GM12878 (cell line): ENCODE measurements around the gene U2AF2. TPM values are rescaled to one million over a fixed set of nuclear protein-coding genes. Genes with fewer than 3 reads are reported as not detected.
A peak's percentile ranks its signal among the peaks of the same experiment; 100 is the strongest.

Experiments
- ATAC-seq: fragments of 200-7000 bp; cut with Tn5 transposase; 3 replicates; pipeline ENCODE4 v1.9.1; 2020; ENCODE audit warnings: mild to moderate bottlenecking, moderate library complexity
- BruUV-seq: library from RNA; stranded (reverse); fragments of 400-500 nt; replicated peaks from 2 replicates; lab custom pipeline; 2021; lab: Mats Ljungman, UMichigan
- CTCF ChIA-PET: fragments of 300-600 bp; sonication (Branson Sonifier 250); formaldehyde crosslinking; extraction: SDS; loops from one replicate; lab custom pipeline; 2021; ENCODE audit warnings: inconsistent platforms; lab: Yijun Ruan, JAX
- POLR2A ChIA-PET: fragments of 350-600 bp; formaldehyde crosslinking; extraction: SDS; loops from one replicate; lab custom pipeline; 2021; ENCODE audit warnings: inconsistent platforms; lab: Charles Lee
- RAD21 ChIA-PET: fragments of 300-600 bp; sonication (Branson Sonifier 250); formaldehyde crosslinking; loops from one replicate; lab custom pipeline; 2023; ENCODE audit warnings: antibody characterized with exemption; ENCODE audit not compliant: unreplicated experiment; lab: Charles Lee
- SMC1A ChIA-PET: fragments of 300-600 bp; sonication (Branson Sonifier 250); formaldehyde crosslinking; loops from one replicate; lab custom pipeline; 2023; ENCODE audit not compliant: unreplicated experiment, uncharacterized antibody; lab: Charles Lee
- DNase-seq: peaks from one replicate; pipeline ENCODE4 v3.0.0-alpha.2; 2011; ENCODE audit warnings: low read depth, low spot score
- FAIRE-seq: peaks from 3 replicates; lab custom pipeline; 2011; peaks lifted over from hg19 to GRCh38; lab: Jason Lieb, UNC
- H2AFZ ChIP-seq: 2 replicates; pipeline ENCODE4 v1.6.0; 2011; ENCODE audit warnings: low read depth, low read length, control low read depth; ENCODE audit not compliant: control insufficient read depth
- H3K27ac ChIP-seq: 2 replicates; pipeline ENCODE4 v1.5.1; 2011; ENCODE audit warnings: control low read depth; ENCODE audit not compliant: control insufficient read depth, insufficient read depth
- H3K27me3 ChIP-seq, 2 experiments: replicated peaks in 1 of 2; 2 replicates each; pipeline versions ENCODE4 v1.6.0 to v1.6.1; 2011; ENCODE audit warnings: low read length in 1 of 2; ENCODE audit not compliant: control insufficient read depth in 2 of 2, insufficient read depth in 2 of 2
- H3K36me3 ChIP-seq, 2 experiments: 2 replicates each; pipeline ENCODE4 v1.5.1; 2011; ENCODE audit warnings: low read length in 1 of 2; ENCODE audit not compliant: control insufficient read depth in 2 of 2, insufficient read depth in 2 of 2
- H3K4me1 ChIP-seq: 2 replicates; pipeline ENCODE4 v1.6.1; 2011; ENCODE audit warnings: mild to moderate bottlenecking, low read length, moderate library complexity, mixed read lengths; ENCODE audit not compliant: control insufficient read depth, insufficient read depth
- H3K4me2 ChIP-seq: 2 replicates; pipeline ENCODE4 v1.6.0; 2011; ENCODE audit warnings: control low read depth; ENCODE audit not compliant: control insufficient read depth, insufficient read depth
- H3K4me3 ChIP-seq: fragments of 200-600 bp; sonication (generic); 2 replicates; pipeline ENCODE4 v1.5.1; 2016
- H3K79me2 ChIP-seq: 2 replicates; pipeline ENCODE4 v1.6.0; 2011; ENCODE audit warnings: low read length; ENCODE audit not compliant: control insufficient read depth, insufficient read depth
- H3K9ac ChIP-seq: 2 replicates; pipeline ENCODE4 v1.8.0; 2011; ENCODE audit warnings: low read length, control low read depth, mixed read lengths; ENCODE audit not compliant: control insufficient read depth, insufficient read depth
- H3K9me3 ChIP-seq: replicated peaks from 3 replicates; pipeline ENCODE4 v1.5.1; 2011; ENCODE audit warnings: mild to moderate bottlenecking, low read length; ENCODE audit not compliant: control insufficient read depth, insufficient read depth
- H4K20me1 ChIP-seq: 2 replicates; pipeline ENCODE4 v1.6.0; 2011; ENCODE audit not compliant: control insufficient read depth, insufficient read depth
- BHLHE40 ChIP-seq, 2 experiments: fragments of 450-650 bp in 1 of 2; IDR thresholded peaks; 2 replicates each; pipeline ENCODE4 v1.6.1; 2011 to 2017; ENCODE audit warnings: low read depth in 2 of 2, borderline replicate concordance in 1 of 2, improper control_type of control experiment in 1 of 2, low read length in 1 of 2, mild to moderate bottlenecking in 1 of 2
- CHD1 ChIP-seq: IDR thresholded peaks from 2 replicates; pipeline ENCODE4 v1.6.1; 2012; ENCODE audit warnings: low read depth, low read length, improper control_type of control experiment
- MTA3 ChIP-seq: IDR thresholded peaks from 2 replicates; pipeline ENCODE4 v1.6.1; 2012; ENCODE audit warnings: low read length, inconsistent platforms, borderline replicate concordance
- POLR2A ChIP-seq: IDR thresholded peaks from 2 replicates; pipeline ENCODE4 v1.6.1; 2011; ENCODE audit warnings: low read depth, mild to moderate bottlenecking, low read length
- POLR2AphosphoS5 ChIP-seq: IDR thresholded peaks from 2 replicates; pipeline ENCODE4 v1.6.1; 2011; ENCODE audit warnings: mild to moderate bottlenecking, low read length, inconsistent platforms
- ZNF384 ChIP-seq: IDR thresholded peaks from 2 replicates; pipeline ENCODE4 v1.6.1; 2012; ENCODE audit warnings: low read depth, mild to moderate bottlenecking, low read length, improper control_type of control experiment, borderline replicate concordance
- WGBS: methylation state at CpG from one replicate; pipeline ENCODE4 v1.1.6; 2016; ENCODE audit warnings: low lambda C conversion rate; ENCODE audit not compliant: insufficient replicate concordance, insufficient coverage; ENCODE audit errors: missing lambda C conversion rate; 5-methylcytosine and 5-hydroxymethylcytosine counted together
- in situ Hi-C: fragments of 300-500 bp; cut with MboI; formaldehyde crosslinking; loops from 9 replicates; pipeline ENCODE4 v1.14.3; 2018; ENCODE audit warnings: mixed read lengths
- intact Hi-C: fragments of 100-400 bp; cut with micrococcal nuclease; formaldehyde crosslinking; loops from one replicate; pipeline ENCODE4 v1.14.2; 2022; ENCODE audit not compliant: unreplicated experiment
- polyA plus RNA-seq, 11 experiments: library from polyadenylated mRNA; depleted of rRNA in 4 of 11; unstranded in 6 of 11; stranded (reverse) in 5 of 11; fragments of >200 nt; fragmentation: Nextera tagmentation in 4 of 11; fragmentation: Illumina TruSeq in 1 of 11; extraction: Ambion mirVana in 4 of 11; extraction: Trizol in 1 of 11; gene quantifications; 1 replicate in 1 of 11; 2 replicates in 10 of 11; pipeline versions ENCODE4 v1.2.1 to v1.2.3, GENCODE V29; 2011 to 2016; ENCODE audit warnings: inconsistent platforms in 2 of 11, missing spikeins in 2 of 11, low read depth in 1 of 11
- total RNA-seq, 4 experiments: library from RNA; depleted of rRNA in 3 of 4; stranded (reverse); fragments of >200 nt in 3 of 4; fragmentation: Illumina TruSeq in 1 of 4; extraction: Trizol in 1 of 4; gene quantifications; 2 replicates each; pipeline versions ENCODE4 v1.2.1 to v1.2.3, GENCODE V29; 2013 to 2021

U2AF2 gene
- total and polyA plus RNA-seq, 10 of the 15 experiments (the other 5 are each of a cell fraction or from before 2014, with no cell fraction given), result 3.0 to 338 (median 130) TPM

DNA sequence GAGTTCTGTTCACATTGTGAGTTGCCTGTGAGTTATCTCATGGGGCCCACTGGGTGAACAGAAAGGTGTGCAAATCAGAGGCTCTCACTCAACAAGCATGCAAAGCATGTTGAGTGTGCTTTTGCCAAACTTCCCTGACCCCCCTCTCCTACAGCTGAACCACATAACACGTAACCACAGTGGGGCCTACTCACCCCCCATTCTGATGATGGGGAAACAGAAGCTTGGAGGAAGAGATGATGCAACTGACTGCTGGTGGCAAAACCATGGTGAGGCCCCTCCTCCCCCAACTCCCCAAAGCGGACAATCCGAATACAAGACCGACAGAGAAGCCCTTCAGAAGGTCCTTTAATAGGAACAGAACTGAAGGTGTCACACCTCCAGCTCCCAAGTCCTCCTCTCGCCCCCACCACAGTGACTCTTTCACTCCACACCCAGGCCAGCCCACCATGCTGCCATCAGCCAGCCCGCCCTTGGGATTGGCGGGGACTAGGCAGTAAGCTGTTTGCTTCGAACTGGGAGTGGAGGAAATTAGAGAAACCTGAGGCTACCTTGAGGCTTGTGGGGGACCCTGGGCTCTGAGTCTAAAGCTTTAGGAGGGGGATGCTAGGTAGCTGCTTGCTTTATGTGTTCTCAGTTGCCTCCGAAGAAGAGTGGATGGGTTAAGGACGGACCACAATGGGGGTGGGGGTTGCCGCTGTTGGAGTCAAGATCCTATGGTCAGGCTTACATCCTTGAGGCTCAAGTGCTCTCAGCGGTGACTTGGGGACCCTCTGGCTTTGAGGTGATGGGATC is 34.2 kb upstream of the U2AF2 start:
- Histone ChIP-seq H4K20me1 (no peaks in the 10 kb centered on the region), H2AFZ (no peak overlapping the region), H3K4me1 (0 out of 2 replicates have a peak, but pooled peaks cover 3% of the 10 kb centered on the region), H3K9ac (no peak overlapping the region), H3K4me3 (no peak overlapping the region), H3K27me3 (no peaks in the 10 kb centered on the region), H3K9me3 (no peaks in the 10 kb centered on the region; the same call in 1 of the 3 replicates), H3K79me2 (no peaks in the 10 kb centered on the region), H3K36me3 (peaks cover 3 to 5% of the 10 kb centered on the region in 2 experiments; a peak in 3 of 4 replicates), H3K4me2 (no peak overlapping the region), H3K27ac (no peak overlapping the region)
- 93% methylated on average over 11 of the region's 12 CpGs for WGBS
- no TSS peak for BruUV-seq
- intact Hi-C loops, result no loop called here
- no peak for DNase-seq
- no peak for FAIRE-seq
- no peak for TF ChIP-seq ZNF384
- peak; percentile 37; the same call in 1 of the 2 replicates for TF ChIP-seq POLR2A
- ChIA-PET POLR2A (no interaction called here), CTCF (interaction anchor here (1.1 to 2.2 kb wide), 2 partner anchors 11 to 15 kb away, joined by 6 to 7 read pairs; partner anchors contain the start of gene ZNF865), RAD21 (interaction anchor here (1.0 kb wide), 1 partner anchor 15 kb away, joined by 3 read pairs; the partner anchor contains the start of gene ZNF865), SMC1A (interaction anchor here (1.4 kb wide), 1 partner anchor 14 kb away, joined by 5 read pairs; no protein-coding TSS in a partner anchor)
- no peak for ATAC-seq
- in situ Hi-C loops, result no loop called here

DNA sequence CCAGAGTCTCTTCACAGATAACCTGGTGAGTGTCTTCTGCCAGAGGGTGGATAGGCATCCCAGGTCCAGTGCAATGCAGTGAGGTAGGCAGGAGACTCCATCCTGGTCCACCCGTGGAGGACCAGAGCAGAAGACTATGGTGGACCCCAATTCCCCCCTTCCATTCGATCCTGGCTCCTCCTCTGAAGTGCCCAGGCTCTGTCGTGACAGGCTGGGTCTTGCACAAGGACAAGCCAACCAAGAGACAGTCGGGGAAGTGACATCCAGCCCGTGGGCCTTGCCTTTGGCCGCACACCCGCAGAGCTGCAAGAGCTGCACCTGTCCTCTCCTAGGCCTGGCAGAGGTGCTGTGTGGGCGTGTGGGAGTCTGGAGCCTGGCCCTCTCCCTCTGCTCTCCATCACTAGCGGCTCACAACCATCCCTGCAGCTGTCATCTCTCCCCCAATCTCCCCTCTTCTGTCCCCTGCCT is 33.6 kb upstream of the U2AF2 start:
- peaks cover 7% of the 10 kb centered on the region; the same call in 1 of the 2 replicates for H3K4me1 ChIP-seq
- H3K4me3 ChIP-seq, result no peak overlapping the region
- ChIA-PET SMC1A (interaction anchor here (1.4 kb wide), 1 partner anchor 15 kb away, joined by 5 read pairs; no protein-coding TSS in a partner anchor), POLR2A (no interaction called here), CTCF (interaction anchor here (1.1 kb wide), 1 partner anchor 15 kb away, joined by 6 read pairs; the partner anchor contains the start of gene ZNF865), RAD21 (interaction anchor here (1.0 kb wide), 1 partner anchor 15 kb away, joined by 3 read pairs; the partner anchor contains the start of gene ZNF865)
- H3K9me3 ChIP-seq, result no peaks in the 10 kb centered on the region; the same call in 1 of the 3 replicates
- WGBS, result 84% methylated on average over 8 of the region's 9 CpGs
- no peak for FAIRE-seq
- H4K20me1 ChIP-seq, result no peaks in the 10 kb centered on the region
- intact Hi-C loops, result no loop called here
- BruUV-seq, result TSS peak; percentile 56
- peaks cover 3% of the 10 kb centered on the region in 2 experiments; a peak in 3 of 4 replicates for H3K36me3 ChIP-seq
- in situ Hi-C loops, result no loop called here
- no peaks in the 10 kb centered on the region for H3K27me3 ChIP-seq
- no peak for DNase-seq
- H3K9ac ChIP-seq, result no peak overlapping the region
- no peak overlapping the region for H2AFZ ChIP-seq
- TF ChIP-seq BHLHE40 (IDR thresholded peaks at IDR 0.05; ENCODE audit: borderline replicate concordance in 1 of 2, low read depth in 2 of 2, low read length in 1 of 2), result no peak
- no peak for TF ChIP-seq MTA3
- 0 out of 2 replicates have a peak, but pooled peaks have one; percentile 19 for TF ChIP-seq POLR2AphosphoS5
- TF ChIP-seq CHD1, result no peak
- no peak overlapping the region for H3K27ac ChIP-seq
- no peak for ATAC-seq
- H3K79me2 ChIP-seq, result no peaks in the 10 kb centered on the region
- no peak overlapping the region for H3K4me2 ChIP-seq
